B cell (primary cell): ENCODE data around the gene BTG3. TPM values are rescaled to one million over a fixed set of nuclear protein-coding genes. Genes with fewer than 3 reads are reported as not detected.

Experiments
- ATAC-seq: fragments of 200-7000 bp; cut with Tn5 transposase; one replicate; pipeline ENCODE4 v1.10.0; 2021; ENCODE audit warnings: low read depth, mild to moderate bottlenecking, moderate number of reproducible peaks, moderate library complexity
- CTCF ChIA-PET: fragments of 350-600 bp; sonication (Branson Sonifier 250); formaldehyde crosslinking; loops from one replicate; lab custom pipeline; 2021; ENCODE audit warnings: antibody characterized with exemption, inconsistent platforms; lab: Charles Lee
- POLR2A ChIA-PET: fragments of 350-600 bp; sonication (Branson Sonifier 250); formaldehyde crosslinking; loops from one replicate; lab custom pipeline; 2021; ENCODE audit warnings: antibody characterized with exemption; lab: Charles Lee
- DNase-seq: peaks from one replicate; pipeline ENCODE4 v3.0.0; 2013
- H2AFZ ChIP-seq: 2 replicates; pipeline ENCODE4 v1.6.1; 2012; ENCODE audit warnings: mild to moderate bottlenecking, low read depth, low read length; ENCODE audit not compliant: insufficient read depth, poor library complexity, severe bottlenecking
- H3K27ac ChIP-seq, 2 donors: 1 replicate in 1 of 2; 2 replicates in 1 of 2; pipeline ENCODE4 v1.5.1; 2012 to 2013; ENCODE audit warnings: low read length in 2 of 2, mild to moderate bottlenecking in 2 of 2, moderate library complexity in 1 of 2
- H3K27me3 ChIP-seq, 4 experiments: fragments of 200-600 bp in 1 of 4; sonication (generic) in 1 of 4; replicated peaks in 1 of 4; 1 replicate in 2 of 4; 2 replicates in 2 of 4; pipeline versions ENCODE4 v1.6.1 to v1.7.0; 2013 to 2016; ENCODE audit warnings: low read length in 3 of 4, mild to moderate bottlenecking in 2 of 4, mixed read lengths in 1 of 4, moderate library complexity in 1 of 4; ENCODE audit not compliant: insufficient read depth in 4 of 4, control insufficient read depth in 3 of 4; ENCODE audit errors: control extremely low read depth in 1 of 4
- H3K36me3 ChIP-seq, 2 experiments: replicated peaks in 1 of 2; 1 replicate in 1 of 2; 2 replicates in 1 of 2; pipeline versions ENCODE4 v1.6.1 to v1.7.1; 2013; ENCODE audit warnings: low read length in 1 of 2; ENCODE audit not compliant: insufficient read depth in 2 of 2, control insufficient read depth in 1 of 2; ENCODE audit errors: control extremely low read depth in 1 of 2, extremely low read depth in 1 of 2
- H3K4me1 ChIP-seq, 2 donors: fragments of 200-600 bp in 1 of 2; sonication (generic) in 1 of 2; 1 replicate in 1 of 2; 2 replicates in 1 of 2; pipeline versions ENCODE4 v1.5.1 to v1.6.1; 2013 to 2017; ENCODE audit warnings: low read length in 2 of 2; ENCODE audit not compliant: control insufficient read depth in 2 of 2, insufficient read depth in 2 of 2
- H3K4me2 ChIP-seq: replicated peaks from 2 replicates; pipeline ENCODE3; 2012; ENCODE audit warnings: mild to moderate bottlenecking, low read depth, low read length; ENCODE audit not compliant: poor library complexity, severe bottlenecking
- H3K4me3 ChIP-seq, 5 experiments: fragments of 200-600 bp in 1 of 5; sonication (generic) in 1 of 5; 1 replicate in 3 of 5; 2 replicates in 2 of 5; pipeline versions ENCODE4 v1.5.1 to v1.7.0; 2011 to 2016; ENCODE audit warnings: low read length in 4 of 5, mild to moderate bottlenecking in 4 of 5, low read depth in 2 of 5, control low read depth in 1 of 5, moderate library complexity in 1 of 5; ENCODE audit not compliant: insufficient read depth in 1 of 5; ENCODE audit errors: control extremely low read depth in 1 of 5, extremely low read depth in 1 of 5
- H3K79me2 ChIP-seq: fragments of 200-600 bp; sonication (generic); one replicate; pipeline ENCODE4 v1.6.0; 2016; ENCODE audit warnings: low read length; ENCODE audit not compliant: control insufficient read depth, insufficient read depth
- H3K9ac ChIP-seq: fragments of 200-600 bp; sonication (generic); 2 replicates; pipeline ENCODE4 v1.6.1; 2017; ENCODE audit warnings: mild to moderate bottlenecking, low read length, moderate library complexity
- H3K9me3 ChIP-seq, 3 donors: one replicate each; pipeline versions ENCODE4 v1.6.1 to v1.7.1; 2013; ENCODE audit warnings: low read length in 2 of 3; ENCODE audit not compliant: control insufficient read depth in 2 of 3, insufficient read depth in 1 of 3; ENCODE audit errors: control extremely low read depth in 1 of 3
- H4K20me1 ChIP-seq: 2 replicates; pipeline ENCODE4 v1.6.0; 2012; ENCODE audit warnings: mild to moderate bottlenecking, low read length; ENCODE audit not compliant: insufficient read depth, control insufficient read depth, poor library complexity, severe bottlenecking
- H3K27ac Mint-ChIP-seq: one replicate; pipeline ENCODE4 v1.8.0; 2021; ENCODE audit warnings: mixed read lengths
- H3K27me3 Mint-ChIP-seq: one replicate; pipeline ENCODE4 v1.8.0; 2021; ENCODE audit warnings: mixed read lengths
- H3K4me1 Mint-ChIP-seq: one replicate; pipeline ENCODE4 v1.8.0; 2021; ENCODE audit warnings: mixed read lengths
- H3K4me3 Mint-ChIP-seq: one replicate; pipeline ENCODE4 v1.8.0; 2021; ENCODE audit warnings: mixed read lengths
- H3K9me3 Mint-ChIP-seq: one replicate; pipeline ENCODE4 v1.8.0; 2022; ENCODE audit warnings: mixed read lengths; ENCODE audit not compliant: insufficient read depth
- CTCF ChIP-seq: fragments of 200-600 bp; IDR thresholded peaks from one replicate; pipeline ENCODE4 v1.8.0; 2022; ENCODE audit warnings: antibody characterized with exemption, mild to moderate bottlenecking
- EZH2 ChIP-seq: IDR thresholded peaks from 2 replicates; pipeline ENCODE4 v1.6.1; 2012; ENCODE audit warnings: borderline replicate concordance, low read depth, mild to moderate bottlenecking, moderate library complexity, low read length; ENCODE audit not compliant: insufficient read depth, poor library complexity, severe bottlenecking
- WGBS: methylation state at CpG from one replicate; pipeline ENCODE4 v1.1.5; 2013; ENCODE audit warnings: missing lambda C conversion rate; ENCODE audit not compliant: insufficient coverage; 5-methylcytosine and 5-hydroxymethylcytosine counted together
- intact Hi-C: fragments of 100-400 bp; cut with micrococcal nuclease; formaldehyde crosslinking; loops from one replicate; pipeline ENCODE4 v1.10.0; 2022
- polyA plus RNA-seq: library from polyadenylated mRNA; depleted of rRNA; stranded (reverse); fragments of >200 nt; gene quantifications from 2 replicates; pipeline ENCODE4 v1.2.3, GENCODE V29; 2012
- total RNA-seq, 2 donors: library from RNA; stranded (reverse); fragments of 120-200 nt in 1 of 2; gene quantifications; 1 replicate in 1 of 2; 2 replicates in 1 of 2; pipeline versions ENCODE4 v1.2.3 to v1.2.4, GENCODE V29; 2013 to 2022

Gene BTG3
- total and polyA plus RNA-seq, 2 donors (not counting 1 experiment from before 2014, with no cell fraction given): 11.8 to 14.9 TPM

DNA sequence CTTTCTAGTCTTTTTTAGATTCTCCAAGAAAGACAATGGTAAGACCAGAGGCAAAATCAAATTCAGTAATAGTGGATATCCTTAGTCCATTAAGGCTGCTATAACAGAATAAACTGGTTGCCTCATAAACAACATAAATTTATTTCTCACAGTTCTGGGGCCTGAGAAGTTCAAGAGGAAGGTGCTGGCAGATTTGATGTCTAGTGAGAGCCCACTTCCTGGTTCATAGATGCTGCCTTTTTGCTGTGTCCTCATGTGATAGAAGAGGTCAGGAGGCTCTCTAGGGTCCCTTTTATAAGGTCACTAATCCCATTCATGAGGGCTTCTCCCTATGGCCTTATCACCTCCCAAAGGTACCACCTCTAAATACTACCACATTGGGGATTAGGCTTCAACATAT lies 31.5 kb upstream of the BTG3 start:
- ATAC-seq (no peak), DNase-seq (no peak)
- no peaks in the 10 kb centered on the region for H3K4me1 ChIP-seq
- no peaks in the 10 kb centered on the region for H4K20me1 ChIP-seq
- H3K4me3 ChIP-seq: no peak overlapping the region
- H3K27ac Mint-ChIP-seq: no peak overlapping the region
- no peak overlapping the region for H2AFZ ChIP-seq
- no peak overlapping the region for H3K27ac ChIP-seq
- H3K27me3 ChIP-seq: no peaks in the 10 kb centered on the region
- no peak overlapping the region for H3K9ac ChIP-seq
- no peak overlapping the region for H3K4me2 ChIP-seq
- H3K4me3 Mint-ChIP-seq: no peak overlapping the region
- intact Hi-C loops: no loop called here
- H3K36me3 ChIP-seq: no peaks in the 10 kb centered on the region
- CTCF ChIA-PET: no interaction called here
- H3K9me3 ChIP-seq: peaks cover 0 to 8% (median 0%) of the 10 kb centered on the region in 3 donors
- H3K9me3 Mint-ChIP-seq: peaks cover 5% of the 10 kb centered on the region
- H3K4me1 Mint-ChIP-seq: no peaks in the 10 kb centered on the region
- TF ChIP-seq CTCF (no peak), EZH2 (no peak)
- H3K79me2 ChIP-seq: no peaks in the 10 kb centered on the region
- POLR2A ChIA-PET: no interaction called here
- peaks cover 10% of the 10 kb centered on the region for H3K27me3 Mint-ChIP-seq

DNA sequence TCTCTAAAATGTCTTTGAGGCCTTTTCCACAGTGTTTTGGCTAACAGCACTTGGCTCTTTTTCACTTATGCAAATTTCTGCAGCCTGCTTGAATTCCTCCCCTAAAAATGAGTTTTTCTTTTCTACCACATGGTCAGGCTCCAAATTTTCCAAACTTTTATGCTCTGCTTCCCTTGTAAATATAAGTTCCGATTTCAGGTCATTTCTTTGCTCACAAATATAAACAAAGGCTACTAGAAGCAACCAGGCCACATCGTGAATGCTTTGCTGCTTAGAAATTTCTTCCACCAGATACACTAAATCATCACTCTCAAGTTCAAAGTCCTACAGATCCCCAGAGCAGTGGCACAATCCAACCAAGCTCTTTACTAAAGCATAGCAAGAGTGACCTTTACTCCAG lies 28.1 kb upstream of the BTG3 start:
- no peaks in the 10 kb centered on the region for H4K20me1 ChIP-seq
- TF ChIP-seq CTCF: no peak
- TF ChIP-seq EZH2: no peak
- no peak overlapping the region for H3K4me3 ChIP-seq
- intact Hi-C loops: no loop called here
- no peaks in the 10 kb centered on the region for H3K4me1 Mint-ChIP-seq
- POLR2A ChIA-PET: no interaction called here
- no peaks in the 10 kb centered on the region for H3K36me3 ChIP-seq
- H2AFZ ChIP-seq: no peak overlapping the region
- no peak overlapping the region for H3K4me2 ChIP-seq
- WGBS: 96% methylated on average over 2 of the region's 2 CpGs
- no peaks in the 10 kb centered on the region for H3K4me1 ChIP-seq
- H3K27ac Mint-ChIP-seq: no peak overlapping the region
- no peaks in the 10 kb centered on the region for H3K27me3 ChIP-seq
- CTCF ChIA-PET: no interaction called here
- H3K27me3 Mint-ChIP-seq: no peaks in the 10 kb centered on the region
- H3K27ac ChIP-seq: no peak overlapping the region
- H3K4me3 Mint-ChIP-seq: no peak overlapping the region
- ATAC-seq: no peak
- no peaks in the 10 kb centered on the region for H3K79me2 ChIP-seq
- H3K9me3 Mint-ChIP-seq: peaks cover 5% of the 10 kb centered on the region
- H3K9me3 ChIP-seq: peaks cover 0 to 8% (median 0%) of the 10 kb centered on the region in 3 donors
- no peak overlapping the region for H3K9ac ChIP-seq
- no peak for DNase-seq
